Thyroid gland (tissue), 4 donors: ENCODE data around the gene PYDC1. TPM values are rescaled to one million over a fixed set of nuclear protein-coding genes. Genes with fewer than 3 reads are reported as not detected.
"Not testable (repeated sequence)": the region's sequence is repeated elsewhere in the genome, so short reads cannot be mapped to it uniquely, and the experiment has no call there.

Experiments
- DNase-seq, 2 donors: peaks; one replicate each; pipeline ENCODE4 v3.0.0-alpha.2; 2019
- H3K27ac ChIP-seq, 3 donors: fragments of 200-600 bp; sonication (generic); 1 replicate in 2 of 3; 2 replicates in 1 of 3; pipeline ENCODE4 v1.5.1; 2016 to 2019; ENCODE audit warnings: mild to moderate bottlenecking in 1 of 3, moderate library complexity in 1 of 3
- H3K27me3 ChIP-seq: fragments of 200-600 bp; sonication (generic); one replicate; pipeline ENCODE4 v1.5.1; 2019
- H3K36me3 ChIP-seq, 2 donors: fragments of 200-600 bp; sonication (generic); one replicate each; pipeline ENCODE4 v1.5.1; 2016 to 2019
- H3K4me1 ChIP-seq, 2 donors: fragments of 200-600 bp; sonication (generic); one replicate each; pipeline ENCODE4 v1.5.1; 2017 to 2019
- H3K4me3 ChIP-seq, 3 donors: fragments of 200-600 bp; sonication (generic); replicated peaks in 1 of 3; 1 replicate in 2 of 3; 2 replicates in 1 of 3; pipeline ENCODE4 v1.5.1; 2016; ENCODE audit warnings: mild to moderate bottlenecking in 1 of 3
- H3K9me3 ChIP-seq: fragments of 200-600 bp; sonication (generic); one replicate; pipeline ENCODE4 v1.5.1; 2017
- CTCF ChIP-seq, 6 experiments: fragments of 200-600 bp in 3 of 6; fragments of 450-650 bp in 3 of 6; sonication (generic) in 3 of 6; IDR thresholded peaks; one replicate each; pipeline ENCODE4 v1.5.1; 2016 to 2019; ENCODE audit warnings: antibody characterized with exemption in 6 of 6, mild to moderate bottlenecking in 2 of 6, inconsistent platforms in 1 of 6, moderate library complexity in 1 of 6
- POLR2A ChIP-seq, 2 donors: fragments of 450-650 bp; IDR thresholded peaks; one replicate each; pipeline ENCODE4 v1.6.1; 2017; ENCODE audit warnings: antibody characterized with exemption in 2 of 2, mild to moderate bottlenecking in 2 of 2, moderate library complexity in 1 of 2
- WGBS, 2 donors: methylation state at CpG; one replicate each; pipeline ENCODE4 v1.1.5; 2017; 5-methylcytosine and 5-hydroxymethylcytosine counted together
- intact Hi-C: fragments of 100-400 bp; cut with DNase I; formaldehyde crosslinking; loops from one replicate; pipeline ENCODE4 v1.15.1; 2023
- small RNA-seq: library from RNA; depleted of rRNA; stranded (forward); fragments of <200 nt; gene quantifications from one replicate; pipeline ENCODE3, GENCODE V24; 2016
- total RNA-seq, 4 donors: library from RNA; depleted of rRNA; stranded (reverse); fragments of >200 nt; gene quantifications; one replicate each; pipeline ENCODE4 v1.2.3, GENCODE V29; 2016

PYDC1 gene
- total RNA-seq, 4 donors from 2014 or later, result not detected

- no peak for TF ChIP-seq POLR2A (IDR thresholded peaks at IDR 0.05)
- TF ChIP-seq CTCF (IDR thresholded peaks at IDR 0.05), result no peak
- 6 to 10% methylated on average over 12 to 25 of the region's 27 CpGs for WGBS, 2 donors
- no peak for DNase-seq
- no peaks in the 10 kb centered on the region for H3K27me3 ChIP-seq
- H3K4me1 ChIP-seq, result peaks cover 25 to 26% of the 10 kb centered on the region in 2 donors
- H3K4me3 ChIP-seq, result peak overlapping the region; percentile 45 to 98 (median 48)
- H3K9me3 ChIP-seq, result no peaks in the 10 kb centered on the region
- H3K36me3 ChIP-seq, result peaks cover 15 to 21% of the 10 kb centered on the region in 2 donors
- intact Hi-C loops, result loop anchor here (10.0 kb wide), 1 partner anchor 84 kb away; the partner anchor contains the start of gene VKORC1
- H3K27ac ChIP-seq, result peak overlapping the region; percentile 88 to 98 (median 97)
These were observed 37.7 kb downstream of the PYDC1 start for GRCh38 chr16:31179219-31179746.

- Histone ChIP-seq H3K36me3 (no peaks in the 10 kb centered on the region), H3K4me3 (no peak overlapping the region), H3K27ac (no peak overlapping the region), H3K9me3 (no peaks in the 10 kb centered on the region), H3K27me3 (no peaks in the 10 kb centered on the region), H3K4me1 (peaks cover 10 to 19% of the 10 kb centered on the region in 2 donors)
- intact Hi-C loops, result loop anchor here (10.0 kb wide), 1 partner anchor 82 kb away; the partner anchor contains the start of gene VKORC1
- TF ChIP-seq POLR2A (IDR thresholded peaks at IDR 0.05), result no peak
- TF ChIP-seq CTCF (IDR thresholded peaks at IDR 0.05), result no peak
- 54 to 60% methylated on average over 3 of the region's 3 CpGs for WGBS, 2 donors
- DNase-seq, result no peak
These were observed 39.8 kb downstream of the PYDC1 start for GRCh38 chr16:31177136-31177535.

GRCh38 chr16:31170048-31170447, 46.9 kb downstream of the PYDC1 start:
- not testable (repeated sequence) for H3K27me3 ChIP-seq, H3K36me3 ChIP-seq, H3K4me1 ChIP-seq, H3K9me3 ChIP-seq, DNase-seq, H3K4me3 ChIP-seq
- intact Hi-C loops, result loop anchor here (10.0 kb wide), 1 partner anchor 75 kb away; the partner anchor contains the start of gene VKORC1
- peak overlapping the region in 1 of 3 donors; percentile 49 for H3K27ac ChIP-seq
- WGBS, 2 donors, result 0% methylated on average over 1 of the region's 2 CpGs; no CpG with 5 or more reads in 1 of the 2 donors

DNA sequence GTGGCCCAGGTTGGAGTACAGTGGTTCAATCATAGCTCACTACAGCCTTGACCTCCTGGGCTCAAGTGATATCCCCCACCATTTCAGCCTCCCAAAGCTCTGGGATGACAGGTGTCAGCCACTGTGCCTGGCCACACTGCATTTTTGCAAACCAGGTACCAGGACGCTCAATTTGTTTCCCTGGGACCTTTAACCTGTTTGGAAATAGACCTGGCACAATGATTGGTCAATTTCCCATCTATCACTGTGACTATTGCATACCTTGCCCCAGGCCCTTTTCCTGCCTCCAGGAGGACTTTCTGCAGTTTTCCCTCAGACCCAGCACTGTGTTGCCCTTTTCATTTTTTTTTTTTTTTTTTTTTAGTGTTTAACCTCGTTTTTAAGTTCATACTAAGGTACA, 48.1 kb downstream of the PYDC1 start:
- Histone ChIP-seq H3K4me3 (no peak overlapping the region), H3K27ac (no peak overlapping the region), H3K27me3 (no peaks in the 10 kb centered on the region), H3K36me3 (no peaks in the 10 kb centered on the region), H3K9me3 (no peaks in the 10 kb centered on the region), H3K4me1 (peaks cover 0 to 9% of the 10 kb centered on the region in 2 donors)
- TF ChIP-seq POLR2A (IDR thresholded peaks at IDR 0.05) (no peak), CTCF (IDR thresholded peaks at IDR 0.05) (no peak)
- no peak for DNase-seq
- intact Hi-C loops, result no loop called here
- 79 to 80% methylated on average over 2 of the region's 2 CpGs for WGBS, 2 donors

GRCh38 chr16:31167315-31167714, 49.6 kb downstream of the PYDC1 start:
- no peak overlapping the region for H3K27ac ChIP-seq
- DNase-seq, result no peak
- 91 to 93% methylated on average over 8 of the region's 8 CpGs for WGBS, 2 donors
- H3K36me3 ChIP-seq, result no peaks in the 10 kb centered on the region
- TF ChIP-seq CTCF (IDR thresholded peaks at IDR 0.05), result no peak
- no peak for TF ChIP-seq POLR2A (IDR thresholded peaks at IDR 0.05)
- intact Hi-C loops, result no loop called here
- H3K9me3 ChIP-seq, result no peaks in the 10 kb centered on the region
- H3K4me1 ChIP-seq, result peaks cover 0 to 9% of the 10 kb centered on the region in 2 donors
- no peak overlapping the region for H3K4me3 ChIP-seq
- H3K27me3 ChIP-seq, result no peaks in the 10 kb centered on the region

Small RNA genes lying within 50 kb of the gene (small RNA-seq; reads per million reads assigned to genes)
- not detected for gene NDUFA3P6

Other genes starting within 250 kb of the PYDC1 start
- 10 to 100 TPM in 2 of 4 donors, 1 to 10 TPM in 2; 4.0 to 13.8 (median 10.9) TPM for gene HSD3B7, start 231.9 kb downstream of the PYDC1 start, total RNA-seq
- under 1 TPM in 2 of 4 donors, not detected in 2; 0.34 to 0.40 TPM for gene STX1B, start 206.5 kb downstream of the PYDC1 start, total RNA-seq
- gene STX4, start 183.6 kb downstream of the PYDC1 start, total RNA-seq, result 10 to 100 TPM; 26.8 to 47.6 (median 39.9) TPM
- 10 to 100 TPM in 3 of 4 donors, 1 to 10 TPM in 1; 9.0 to 15.2 (median 11.9) TPM for gene ZNF668, start 142.9 kb downstream of the PYDC1 start, total RNA-seq
- gene ZNF646, start 142.7 kb downstream of the PYDC1 start, total RNA-seq, result 10 to 100 TPM; 13.3 to 20.1 (median 17.7) TPM
- 1 to 10 TPM in 3 of 4 donors, under 1 TPM in 1; 0.93 to 1.9 (median 1.6) TPM for gene PRSS53, start 128.2 kb downstream of the PYDC1 start, total RNA-seq
- gene VKORC1, start 122.3 kb downstream of the PYDC1 start, total RNA-seq, result 100 to 1,000 TPM in 2 of 4 donors, 10 to 100 TPM in 2; 58.7 to 145 (median 104) TPM
- gene BCKDK, start 108.7 kb downstream of the PYDC1 start, total RNA-seq, result 10 to 100 TPM; 30.1 to 52.0 (median 40.5) TPM
- gene KAT8, start 99.5 kb downstream of the PYDC1 start, total RNA-seq, result 100 to 1,000 TPM in 3 of 4 donors, 10 to 100 TPM in 1; 90.0 to 121 (median 113) TPM
- 10 to 100 TPM; 42.1 to 89.9 (median 72.8) TPM for gene PRSS8, start 81.4 kb downstream of the PYDC1 start, total RNA-seq
- gene PRSS36, start 67.1 kb downstream of the PYDC1 start, total RNA-seq, result 1 to 10 TPM; 1.4 to 6.6 (median 3.0) TPM
- gene FUS, start 37.0 kb downstream of the PYDC1 start, total RNA-seq, result 10 to 100 TPM; 41.7 to 88.5 (median 70.5) TPM
- 10 to 100 TPM in 2 of 4 donors, 1 to 10 TPM in 2; 4.8 to 21.4 (median 12.4) TPM for gene PYCARD, start 14.4 kb downstream of the PYDC1 start, total RNA-seq
- under 1 TPM in 2 of 4 donors, not detected in 2; under 0.01 to 0.11 TPM for gene TRIM72, start 3.0 kb downstream of the PYDC1 start, total RNA-seq
- 1 to 10 TPM; 2.8 to 5.0 (median 4.0) TPM for gene ITGAM, start 42.8 kb upstream of the PYDC1 start, total RNA-seq
- gene ITGAX, start 138.0 kb upstream of the PYDC1 start, total RNA-seq, result 1 to 10 TPM in 3 of 4 donors, under 1 TPM in 1; 0.11 to 3.2 (median 2.2) TPM
- not detected for gene ITGAD, start 176.2 kb upstream of the PYDC1 start, total RNA-seq
- not detected for gene COX6A2, start 211.2 kb upstream of the PYDC1 start, total RNA-seq
- 1 to 10 TPM in 3 of 4 donors, under 1 TPM in 1; 0.40 to 1.8 (median 1.5) TPM for gene ZNF843, start 225.7 kb upstream of the PYDC1 start, total RNA-seq
- gene ARMC5, start 242.4 kb upstream of the PYDC1 start, total RNA-seq, result 10 to 100 TPM; 13.2 to 18.0 (median 15.3) TPM